Panc1 (cell line): ENCODE measurements around the gene RGS10. TPM values are rescaled to one million over a fixed set of nuclear protein-coding genes. Genes with fewer than 3 reads are reported as not detected.

Experiments
- ATAC-seq: fragments of 200-7000 bp; cut with Tn5 transposase; 2 replicates; pipeline ENCODE4 v1.9.1; 2020; ENCODE audit warnings: mild to moderate bottlenecking, moderate library complexity
- BruUV-seq: library from RNA; stranded (reverse); fragments of 400-500 nt; replicated peaks from 2 replicates; lab custom pipeline; 2021; lab: Mats Ljungman, UMichigan
- CTCF ChIA-PET: fragments of 300-600 bp; sonication (Branson Sonifier 250); formaldehyde crosslinking; loops from one replicate; lab custom pipeline; 2022; ENCODE audit warnings: antibody characterized with exemption; lab: Charles Lee
- POLR2A ChIA-PET: fragments of 300-600 bp; sonication (Branson Sonifier 250); formaldehyde crosslinking; loops from one replicate; lab custom pipeline; 2022; ENCODE audit warnings: antibody characterized with exemption; lab: Charles Lee
- DNase-seq: peaks from one replicate; pipeline ENCODE4 v3.0.0-alpha.2; 2010; ENCODE audit warnings: low read depth, low spot score
- H3K27ac ChIP-seq: 2 replicates; pipeline ENCODE4 v1.5.1; 2011; ENCODE audit warnings: mild to moderate bottlenecking, low read length, inconsistent platforms
- H3K27me3 ChIP-seq: fragments of 200-500 bp; sonication (Bioruptor generic); 2 replicates; pipeline ENCODE4 v1.6.0; 2014; ENCODE audit warnings: low read length, inconsistent platforms; ENCODE audit not compliant: control insufficient read depth, insufficient read depth
- H3K36me3 ChIP-seq: fragments of 200-500 bp; sonication (Bioruptor generic); 2 replicates; pipeline ENCODE4 v1.5.1; 2014; ENCODE audit warnings: inconsistent platforms, mild to moderate bottlenecking, low read length, moderate library complexity; ENCODE audit not compliant: control insufficient read depth, insufficient read depth
- H3K4me1 ChIP-seq: 2 replicates; pipeline ENCODE4 v1.5.1; 2011; ENCODE audit warnings: inconsistent platforms, mild to moderate bottlenecking, low read length, moderate library complexity; ENCODE audit not compliant: control insufficient read depth, insufficient read depth
- H3K4me3 ChIP-seq, 2 experiments: 2 replicates each; pipeline ENCODE4 v1.5.1; 2011 to 2012; ENCODE audit warnings: low read depth in 2 of 2, low read length in 2 of 2, mild to moderate bottlenecking in 2 of 2, inconsistent platforms in 1 of 2, moderate library complexity in 1 of 2
- H3K9me3 ChIP-seq: fragments of 200-500 bp; sonication (Bioruptor generic); 2 replicates; pipeline ENCODE4 v1.5.1; 2014; ENCODE audit warnings: low read depth, mild to moderate bottlenecking, inconsistent platforms, low read length, moderate library complexity; ENCODE audit not compliant: control insufficient read depth, insufficient read depth
- CTCF ChIP-seq: fragments of 450-650 bp; IDR thresholded peaks from 2 replicates; pipeline ENCODE4 v1.5.1; 2017; ENCODE audit warnings: mild to moderate bottlenecking
- POLR2AphosphoS5 ChIP-seq: IDR thresholded peaks from 2 replicates; pipeline ENCODE4 v1.6.1; 2012; ENCODE audit warnings: mild to moderate bottlenecking, low read depth, low read length, moderate library complexity
- REST ChIP-seq, 2 experiments: IDR thresholded peaks; 2 replicates each; pipeline ENCODE4 v1.6.1; 2011 to 2012; ENCODE audit warnings: low read depth in 2 of 2, control low read depth in 1 of 2, low read length in 1 of 2, mild to moderate bottlenecking in 1 of 2, moderate library complexity in 1 of 2; ENCODE audit not compliant: insufficient read depth in 1 of 2
- SIN3A ChIP-seq: IDR thresholded peaks from 2 replicates; pipeline ENCODE4 v1.6.1; 2012; ENCODE audit warnings: low read depth, mild to moderate bottlenecking, low read length, moderate library complexity, borderline replicate concordance; ENCODE audit not compliant: insufficient read depth
- TCF7L2 ChIP-seq: IDR thresholded peaks from 2 replicates; pipeline ENCODE4 v1.6.1; 2011; ENCODE audit warnings: mild to moderate bottlenecking, low read depth, low read length, inconsistent platforms
- in situ Hi-C: cut with HindIII; loops from 2 replicates; pipeline ENCODE4 v1.10.0; 2016; ENCODE audit warnings: low sequenced_read_pairs, low pct_unique_long_range_greater_than_20kb
- intact Hi-C: fragments of 100-400 bp; cut with micrococcal nuclease; formaldehyde crosslinking; loops from one replicate; pipeline ENCODE4 v1.10.0; 2022; ENCODE audit not compliant: unreplicated experiment
- total RNA-seq: library from RNA; stranded (reverse); gene quantifications from one replicate; pipeline ENCODE4 v1.2.1, GENCODE V29; 2021; ENCODE audit not compliant: unreplicated experiment

Gene RGS10
- total RNA-seq, 1 experiment from 2014 or later, result 68.6 TPM

GRCh38 chr10:119457966-119458766 lies 84.4 kb downstream of the RGS10 start:
- no peak for ATAC-seq
- no TSS peak for BruUV-seq
- Histone ChIP-seq H3K36me3 (no peaks in the 10 kb centered on the region), H3K4me3 (no peak overlapping the region), H3K4me1 (peaks cover 4% of the 10 kb centered on the region; the same call in 1 of the 2 replicates), H3K27ac (no peak overlapping the region), H3K27me3 (no peaks in the 10 kb centered on the region), H3K9me3 (no peaks in the 10 kb centered on the region)
- in situ Hi-C loops (no loop called here), intact Hi-C loops (no loop called here)
- TF ChIP-seq CTCF, result no peak
- no peak for TF ChIP-seq SIN3A
- TF ChIP-seq REST (IDR thresholded peaks at IDR 0.05; ENCODE audit: insufficient read depth in 1 of 2, low read depth in 2 of 2, low read length in 1 of 2), result no peak
- no peak for TF ChIP-seq POLR2AphosphoS5
- TF ChIP-seq TCF7L2, result no peak
- ChIA-PET POLR2A (no interaction called here), CTCF (no interaction called here)
- DNase-seq, result no peak

- POLR2A ChIA-PET, result no interaction called here
- H3K4me1 ChIP-seq, result peaks cover 3% of the 10 kb centered on the region; the same call in 1 of the 2 replicates
- CTCF ChIA-PET, result no interaction called here
- no peak overlapping the region for H3K4me3 ChIP-seq
- in situ Hi-C loops, result no loop called here
- no peaks in the 10 kb centered on the region for H3K9me3 ChIP-seq
- no peaks in the 10 kb centered on the region for H3K36me3 ChIP-seq
- no peaks in the 10 kb centered on the region for H3K27me3 ChIP-seq
- intact Hi-C loops, result no loop called here
- no peak overlapping the region for H3K27ac ChIP-seq
- BruUV-seq, result no TSS peak
- ATAC-seq, result no peak
- TF ChIP-seq SIN3A, result no peak
- no peak for TF ChIP-seq TCF7L2
- no peak for TF ChIP-seq POLR2AphosphoS5
- TF ChIP-seq CTCF, result no peak
- no peak for TF ChIP-seq REST (IDR thresholded peaks at IDR 0.05; ENCODE audit: insufficient read depth in 1 of 2, low read depth in 2 of 2, low read length in 1 of 2)
- DNase-seq, result no peak
These were observed 86.1 kb downstream of the RGS10 start for GRCh38 chr10:119456435-119456810.
